Measurements from ENCODE around the gene JAG1.

DNA sequence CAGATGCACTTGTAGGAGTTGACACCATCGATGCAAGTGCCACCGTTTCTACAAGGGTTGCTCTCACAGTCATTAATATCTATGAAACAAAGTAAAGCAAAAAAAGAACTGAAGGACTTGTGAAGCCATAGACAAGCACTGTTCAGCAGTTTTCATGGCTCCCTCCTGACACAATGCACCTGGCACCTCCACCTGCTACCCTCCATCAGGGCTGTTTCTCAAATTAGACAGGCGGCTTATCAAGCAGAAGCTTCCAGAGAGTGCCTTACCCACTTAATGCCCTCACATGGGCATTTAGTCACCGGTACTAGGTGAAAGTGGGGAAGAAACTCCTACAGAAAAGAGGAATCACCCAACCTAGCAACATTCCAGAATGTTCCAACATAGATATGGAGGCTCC lies 27.8 kb downstream of the JAG1 start:
- TF ChIP-seq, protein P1, sequence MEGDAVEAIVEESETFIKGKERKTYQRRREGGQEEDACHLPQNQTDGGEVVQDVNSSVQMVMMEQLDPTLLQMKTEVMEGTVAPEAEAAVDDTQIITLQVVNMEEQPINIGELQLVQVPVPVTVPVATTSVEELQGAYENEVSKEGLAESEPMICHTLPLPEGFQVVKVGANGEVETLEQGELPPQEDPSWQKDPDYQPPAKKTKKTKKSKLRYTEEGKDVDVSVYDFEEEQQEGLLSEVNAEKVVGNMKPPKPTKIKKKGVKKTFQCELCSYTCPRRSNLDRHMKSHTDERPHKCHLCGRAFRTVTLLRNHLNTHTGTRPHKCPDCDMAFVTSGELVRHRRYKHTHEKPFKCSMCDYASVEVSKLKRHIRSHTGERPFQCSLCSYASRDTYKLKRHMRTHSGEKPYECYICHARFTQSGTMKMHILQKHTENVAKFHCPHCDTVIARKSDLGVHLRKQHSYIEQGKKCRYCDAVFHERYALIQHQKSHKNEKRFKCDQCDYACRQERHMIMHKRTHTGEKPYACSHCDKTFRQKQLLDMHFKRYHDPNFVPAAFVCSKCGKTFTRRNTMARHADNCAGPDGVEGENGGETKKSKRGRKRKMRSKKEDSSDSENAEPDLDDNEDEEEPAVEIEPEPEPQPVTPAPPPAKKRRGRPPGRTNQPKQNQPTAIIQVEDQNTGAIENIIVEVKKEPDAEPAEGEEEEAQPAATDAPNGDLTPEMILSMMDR (IDR thresholded peaks at IDR 0.05): no peak
- no peak for TF ChIP-seq ZFX (IDR thresholded peaks at IDR 0.05; ENCODE audit: borderline replicate concordance)
